ENCODE results near the gene UBAP1L. TPM values are rescaled to one million over a fixed set of nuclear protein-coding genes. Genes with fewer than 3 reads are reported as not detected.
A peak's percentile ranks its signal among the peaks of the same experiment; 100 is the strongest.

UBAP1L gene
- total RNA-seq, 4 donors from 2014 or later = 2.0 to 8.2 (median 4.4) TPM

- Histone ChIP-seq H3K27me3 (no peaks in the 10 kb centered on the region), H3K4me1 (peaks cover 29 to 51% (median 43%) of the 10 kb centered on the region in 4 donors), H3K4me3 (no peak overlapping the region), H3K27ac (peak overlapping the region; percentile 84 to 91 (median 88)), H3K9me3 (no peaks in the 10 kb centered on the region), H3K36me3 (no peaks in the 10 kb centered on the region)
- 64% methylated on average over 2 of the region's 3 CpGs; no CpG with 5 or more reads in 1 of the 2 donors for WGBS, 2 donors (ENCODE audit: low coverage in 1 of 2)
- intact Hi-C loops (cut with DNase I; ENCODE audit: low total_unique reads) = no loop called here
- no peak for TF ChIP-seq EP300 (IDR thresholded peaks at IDR 0.05; ENCODE audit: low read depth)
- no peak for TF ChIP-seq POLR2A (IDR thresholded peaks at IDR 0.05)
- no peak for TF ChIP-seq CTCF (IDR thresholded peaks at IDR 0.05)
- no peak for TF ChIP-seq POLR2AphosphoS5 (IDR thresholded peaks at IDR 0.05)
- in situ Hi-C loops (cut with MboI; ENCODE audit: low pct_ligation_motif_present in 1 of 4, low pct_unique_long_range_greater_than_20kb in 1 of 4, low sequenced_read_pairs in 3 of 4) = loop anchor here in 1 of 4 donors (10.0 kb wide), 1 partner anchor 53 kb away; no protein-coding TSS in a partner anchor
- DNase-seq = no peak
Measured at GRCh38 chr15:65087411-65087810, 27.6 kb downstream of the UBAP1L start.

- Histone ChIP-seq H3K9me3 (no peaks in the 10 kb centered on the region), H3K4me1 (peaks cover 35 to 59% (median 50%) of the 10 kb centered on the region in 4 donors), H3K27me3 (no peaks in the 10 kb centered on the region), H3K36me3 (no peaks in the 10 kb centered on the region), H3K27ac (peak overlapping the region; percentile 84 to 91 (median 88)), H3K4me3 (no peak overlapping the region)
- intact Hi-C loops (cut with DNase I; ENCODE audit: low total_unique reads) (no loop called here), in situ Hi-C loops (cut with MboI; ENCODE audit: low pct_ligation_motif_present in 1 of 4, low pct_unique_long_range_greater_than_20kb in 1 of 4, low sequenced_read_pairs in 3 of 4) (loop anchor here in 1 of 4 donors (10.0 kb wide), 1 partner anchor 52 kb away; no protein-coding TSS in a partner anchor)
- DNase-seq = no peak
- WGBS, 2 donors (ENCODE audit: low coverage in 1 of 2) = 86% methylated on average over 6 of the region's 6 CpGs; no CpG with 5 or more reads in 1 of the 2 donors
- TF ChIP-seq POLR2A (IDR thresholded peaks at IDR 0.05) (no peak), EP300 (IDR thresholded peaks at IDR 0.05; ENCODE audit: low read depth) (no peak), POLR2AphosphoS5 (IDR thresholded peaks at IDR 0.05) (no peak), CTCF (IDR thresholded peaks at IDR 0.05) (peak in 1 of 5 experiments; percentile 19)
Measured at GRCh38 chr15:65086680-65087111, 28.3 kb downstream of the UBAP1L start.

DNA sequence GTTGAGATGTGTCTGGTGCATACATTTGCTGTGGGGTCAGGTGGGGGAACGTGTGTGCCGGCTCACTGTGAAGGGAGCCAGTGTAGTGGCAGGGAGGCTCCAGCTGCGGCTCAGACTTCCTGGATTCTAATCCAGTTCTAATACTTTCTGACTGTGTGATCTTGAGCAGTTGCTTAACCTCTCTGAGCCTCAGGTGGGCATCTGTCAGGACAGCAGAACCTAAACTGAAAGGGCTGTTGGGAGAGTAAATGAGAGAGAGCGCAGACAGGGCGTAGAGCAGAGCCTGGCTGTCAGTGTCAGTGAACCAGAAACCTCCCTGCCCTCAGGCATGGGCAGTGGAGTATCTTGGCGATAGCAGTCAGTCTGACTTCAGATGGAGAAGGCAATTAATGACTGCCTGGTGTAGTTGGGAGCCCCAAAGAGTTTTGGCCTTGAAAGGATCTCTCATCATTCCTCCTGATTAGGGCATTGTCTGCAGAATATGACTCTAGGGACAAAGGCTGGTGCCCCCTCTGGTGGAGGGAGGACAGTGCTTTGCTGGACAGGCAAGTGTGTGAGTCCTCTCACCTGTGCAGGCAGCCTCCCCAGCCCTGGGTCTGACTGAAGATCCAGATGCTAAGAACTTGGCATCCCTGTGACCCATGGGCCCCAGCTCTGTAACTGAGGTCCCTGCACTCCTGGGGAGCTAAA is 28.9 kb downstream of the UBAP1L start:
- in situ Hi-C loops (cut with MboI; ENCODE audit: low pct_ligation_motif_present in 1 of 4, low pct_unique_long_range_greater_than_20kb in 1 of 4, low sequenced_read_pairs in 3 of 4) (loop anchor here in 1 of 4 donors (10.0 kb wide), 1 partner anchor 51 kb away; no protein-coding TSS in a partner anchor), intact Hi-C loops (cut with DNase I; ENCODE audit: low total_unique reads) (no loop called here)
- peak; percentile 57 for DNase-seq
- Histone ChIP-seq H3K4me3 (no peak overlapping the region), H3K27ac (peak overlapping the region; percentile 84 to 91 (median 88)), H3K9me3 (no peaks in the 10 kb centered on the region), H3K36me3 (no peaks in the 10 kb centered on the region), H3K27me3 (no peaks in the 10 kb centered on the region), H3K4me1 (peaks cover 35 to 61% (median 50%) of the 10 kb centered on the region in 4 donors)
- TF ChIP-seq CTCF (IDR thresholded peaks at IDR 0.05) (peak; percentile 22 to 43 (median 33)), EP300 (IDR thresholded peaks at IDR 0.05; ENCODE audit: low read depth) (no peak)
- WGBS, 2 donors (ENCODE audit: low coverage in 1 of 2) = 88% methylated on average over 6 of the region's 6 CpGs; no CpG with 5 or more reads in 1 of the 2 donors

DNA sequence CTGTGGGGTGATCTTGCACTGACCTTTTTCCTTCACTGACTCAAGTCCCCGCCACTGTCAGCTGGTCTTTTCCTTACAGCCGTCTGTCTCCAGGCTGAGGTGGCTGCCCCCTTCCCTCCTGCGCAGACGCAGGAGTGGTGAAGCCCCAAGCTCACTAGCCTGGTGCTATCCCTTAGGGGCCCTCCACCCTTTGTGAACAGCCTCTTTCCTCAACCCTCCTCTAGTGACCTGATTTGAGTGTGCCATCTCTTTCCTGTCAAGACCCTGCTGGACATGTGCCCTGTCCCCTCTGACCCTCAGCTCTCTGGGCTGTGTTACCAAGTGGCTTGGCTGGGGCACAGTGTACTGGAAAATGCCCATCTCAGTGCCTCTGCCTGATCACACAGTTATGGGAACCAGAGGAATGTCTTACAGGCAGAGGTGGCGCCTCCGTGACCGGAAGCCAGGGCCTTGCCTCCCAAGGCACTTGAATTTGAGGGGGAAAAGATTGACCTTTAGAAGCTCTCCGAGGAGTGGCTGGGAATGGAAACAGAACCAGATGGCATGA is 29.7 kb downstream of the UBAP1L start:
- Histone ChIP-seq H3K4me1 (peaks cover 35 to 61% (median 50%) of the 10 kb centered on the region in 4 donors), H3K27ac (peak overlapping the region in 2 of 4 donors; percentile 23 to 89), H3K4me3 (no peak overlapping the region), H3K9me3 (no peaks in the 10 kb centered on the region), H3K27me3 (no peaks in the 10 kb centered on the region), H3K36me3 (no peaks in the 10 kb centered on the region)
- no peak for TF ChIP-seq POLR2A (IDR thresholded peaks at IDR 0.05)
- no peak for TF ChIP-seq EP300 (IDR thresholded peaks at IDR 0.05; ENCODE audit: low read depth)
- no peak for TF ChIP-seq POLR2AphosphoS5 (IDR thresholded peaks at IDR 0.05)
- no peak for TF ChIP-seq CTCF (IDR thresholded peaks at IDR 0.05)
- no peak for DNase-seq
- WGBS, 2 donors (ENCODE audit: low coverage in 1 of 2) = 80 to 87% methylated on average over 2 to 8 of the region's 8 CpGs
- intact Hi-C loops (cut with DNase I; ENCODE audit: low total_unique reads) (no loop called here), in situ Hi-C loops (cut with MboI; ENCODE audit: low pct_ligation_motif_present in 1 of 4, low pct_unique_long_range_greater_than_20kb in 1 of 4, low sequenced_read_pairs in 3 of 4) (loop anchor here in 1 of 4 donors (10.0 kb wide), 1 partner anchor 50 kb away; no protein-coding TSS in a partner anchor)
